ENCODE measurements around the gene ZCCHC3.

The ZCCHC3 gene

DNA sequence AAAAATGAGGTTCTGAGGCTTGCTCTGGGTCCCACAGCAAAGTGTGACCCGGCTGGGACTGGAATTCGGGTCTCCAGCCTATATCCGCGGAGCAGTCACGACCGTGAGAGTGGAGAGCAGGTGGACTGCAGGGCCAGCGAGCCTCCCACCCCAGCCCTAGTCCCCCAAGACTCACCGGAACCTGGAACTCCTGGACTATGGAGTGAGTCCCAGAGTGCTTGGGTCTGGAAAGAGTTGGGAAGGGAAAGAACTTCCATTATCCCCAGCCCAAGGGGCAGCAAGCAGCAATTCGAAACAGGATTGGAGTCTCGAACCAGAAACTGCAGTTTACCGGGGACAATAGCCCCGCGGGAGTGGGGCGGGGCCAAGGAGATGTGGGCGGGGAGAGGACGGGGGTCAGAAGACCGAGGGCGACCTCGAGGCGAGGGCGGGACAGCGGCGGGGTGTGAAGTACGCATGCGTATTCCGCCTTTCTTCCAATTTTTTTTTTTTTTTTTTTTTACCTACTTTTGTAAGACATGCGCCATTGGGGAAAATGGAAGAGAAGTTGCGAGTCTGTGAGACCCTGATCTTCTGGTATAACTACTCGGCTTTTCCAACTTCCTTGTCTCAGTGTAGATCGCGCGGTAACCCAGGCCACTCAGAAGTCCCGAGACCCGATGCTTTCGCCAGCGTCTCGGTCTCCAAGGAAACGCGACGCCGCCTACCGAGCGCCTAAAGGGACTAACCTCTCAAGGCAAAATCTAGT lies 7.1 kb upstream of the ZCCHC3 start, which contains the start of gene C20orf96:
C20orf96 (minus strand) TSS at position 667 of the 748 bp plus-strand sequence; CDS start at position 527, 140 bp downstream.
- TF ChIP-seq, protein P1, sequence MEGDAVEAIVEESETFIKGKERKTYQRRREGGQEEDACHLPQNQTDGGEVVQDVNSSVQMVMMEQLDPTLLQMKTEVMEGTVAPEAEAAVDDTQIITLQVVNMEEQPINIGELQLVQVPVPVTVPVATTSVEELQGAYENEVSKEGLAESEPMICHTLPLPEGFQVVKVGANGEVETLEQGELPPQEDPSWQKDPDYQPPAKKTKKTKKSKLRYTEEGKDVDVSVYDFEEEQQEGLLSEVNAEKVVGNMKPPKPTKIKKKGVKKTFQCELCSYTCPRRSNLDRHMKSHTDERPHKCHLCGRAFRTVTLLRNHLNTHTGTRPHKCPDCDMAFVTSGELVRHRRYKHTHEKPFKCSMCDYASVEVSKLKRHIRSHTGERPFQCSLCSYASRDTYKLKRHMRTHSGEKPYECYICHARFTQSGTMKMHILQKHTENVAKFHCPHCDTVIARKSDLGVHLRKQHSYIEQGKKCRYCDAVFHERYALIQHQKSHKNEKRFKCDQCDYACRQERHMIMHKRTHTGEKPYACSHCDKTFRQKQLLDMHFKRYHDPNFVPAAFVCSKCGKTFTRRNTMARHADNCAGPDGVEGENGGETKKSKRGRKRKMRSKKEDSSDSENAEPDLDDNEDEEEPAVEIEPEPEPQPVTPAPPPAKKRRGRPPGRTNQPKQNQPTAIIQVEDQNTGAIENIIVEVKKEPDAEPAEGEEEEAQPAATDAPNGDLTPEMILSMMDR (IDR thresholded peaks at IDR 0.05; ENCODE audit: extremely low read depth, insufficient read depth, missing control alignments), result peak; percentile 12
- DNase-seq (ENCODE audit: low spot score), result peak; percentile 96
- in situ Hi-C loops (cut with MboI; ENCODE audit: low pct_unique_long_range_greater_than_20kb, low sequenced_read_pairs, unreplicated experiment), result no loop called here

DNA sequence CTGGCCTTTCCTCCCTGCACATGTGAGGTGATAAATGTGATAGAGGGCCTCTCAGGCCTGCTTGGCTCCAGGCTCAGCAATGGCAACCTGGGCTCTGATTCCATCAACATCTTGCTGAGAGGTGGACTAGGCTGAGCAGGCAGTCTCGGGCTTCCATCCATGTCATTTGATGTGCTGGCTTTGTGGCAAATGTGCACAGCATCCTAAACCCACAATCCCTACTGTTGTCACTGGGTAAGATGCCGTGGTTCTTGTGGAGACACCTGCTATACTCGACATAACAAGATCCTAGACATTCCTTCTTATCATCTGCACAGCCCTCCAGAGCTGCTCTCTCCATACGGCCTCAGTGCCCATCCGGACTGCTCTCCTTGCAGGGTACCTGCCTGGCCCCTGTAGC lies 2.8 kb upstream of the ZCCHC3 start:
- no peak for DNase-seq (ENCODE audit: low spot score)
- TF ChIP-seq, protein P1 (IDR thresholded peaks at IDR 0.05; ENCODE audit: extremely low read depth, insufficient read depth, missing control alignments), result no peak
- in situ Hi-C loops (cut with MboI; ENCODE audit: low pct_unique_long_range_greater_than_20kb, low sequenced_read_pairs, unreplicated experiment), result no loop called here

DNA sequence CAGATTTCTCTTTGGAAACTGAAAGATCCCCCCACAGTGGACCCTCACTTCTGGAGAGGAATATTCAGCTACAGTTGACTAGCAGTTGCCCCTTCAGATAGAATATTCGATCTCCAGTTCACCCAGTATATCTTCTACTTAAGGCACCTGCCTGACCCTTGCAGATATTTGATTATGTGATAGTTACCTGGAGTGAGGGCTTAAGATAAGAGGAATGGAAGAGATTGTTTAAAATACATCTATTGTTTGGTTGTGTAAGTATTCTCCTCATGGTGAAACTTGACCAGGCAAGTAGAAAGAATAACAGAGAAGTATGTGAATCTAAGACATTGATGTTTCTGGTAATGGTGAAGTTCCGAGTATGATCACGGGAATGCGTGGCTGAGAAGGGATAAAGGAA lies 1.6 kb upstream of the ZCCHC3 start:
- TF ChIP-seq, protein P1 (IDR thresholded peaks at IDR 0.05; ENCODE audit: extremely low read depth, insufficient read depth, missing control alignments), result no peak
- DNase-seq (ENCODE audit: low spot score), result no peak
- in situ Hi-C loops (cut with MboI; ENCODE audit: low pct_unique_long_range_greater_than_20kb, low sequenced_read_pairs, unreplicated experiment), result no loop called here

DNA sequence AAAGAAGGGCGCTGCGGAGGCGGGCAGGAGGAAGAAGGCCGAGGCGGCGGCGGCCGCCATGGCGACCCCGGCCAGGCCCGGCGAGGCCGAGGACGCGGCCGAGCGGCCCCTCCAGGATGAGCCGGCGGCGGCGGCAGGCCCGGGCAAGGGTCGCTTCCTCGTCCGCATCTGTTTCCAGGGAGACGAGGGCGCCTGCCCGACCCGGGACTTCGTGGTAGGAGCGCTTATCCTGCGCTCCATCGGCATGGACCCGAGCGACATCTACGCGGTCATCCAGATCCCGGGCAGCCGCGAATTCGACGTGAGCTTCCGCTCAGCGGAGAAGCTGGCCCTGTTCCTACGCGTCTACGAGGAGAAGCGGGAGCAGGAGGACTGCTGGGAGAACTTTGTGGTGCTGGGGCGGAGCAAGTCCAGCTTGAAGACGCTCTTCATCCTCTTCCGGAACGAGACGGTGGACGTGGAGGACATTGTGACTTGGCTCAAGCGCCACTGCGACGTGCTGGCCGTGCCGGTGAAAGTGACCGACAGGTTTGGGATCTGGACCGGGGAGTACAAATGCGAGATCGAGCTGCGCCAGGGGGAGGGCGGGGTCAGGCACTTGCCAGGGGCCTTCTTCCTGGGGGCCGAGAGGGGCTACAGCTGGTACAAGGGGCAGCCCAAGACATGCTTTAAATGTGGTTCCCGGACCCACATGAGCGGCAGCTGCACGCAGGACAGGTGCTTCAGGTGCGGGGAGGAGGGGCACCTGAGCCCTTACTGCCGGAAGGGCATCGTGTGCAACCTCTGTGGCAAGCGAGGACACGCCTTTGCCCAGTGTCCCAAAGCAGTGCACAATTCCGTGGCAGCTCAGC lies 780 bp downstream of the ZCCHC3 start:
- peak; percentile 65 for DNase-seq (ENCODE audit: low spot score)
- in situ Hi-C loops (cut with MboI; ENCODE audit: low pct_unique_long_range_greater_than_20kb, low sequenced_read_pairs, unreplicated experiment), result no loop called here
- TF ChIP-seq, protein P1 (IDR thresholded peaks at IDR 0.05; ENCODE audit: extremely low read depth, insufficient read depth, missing control alignments), result no peak

DNA sequence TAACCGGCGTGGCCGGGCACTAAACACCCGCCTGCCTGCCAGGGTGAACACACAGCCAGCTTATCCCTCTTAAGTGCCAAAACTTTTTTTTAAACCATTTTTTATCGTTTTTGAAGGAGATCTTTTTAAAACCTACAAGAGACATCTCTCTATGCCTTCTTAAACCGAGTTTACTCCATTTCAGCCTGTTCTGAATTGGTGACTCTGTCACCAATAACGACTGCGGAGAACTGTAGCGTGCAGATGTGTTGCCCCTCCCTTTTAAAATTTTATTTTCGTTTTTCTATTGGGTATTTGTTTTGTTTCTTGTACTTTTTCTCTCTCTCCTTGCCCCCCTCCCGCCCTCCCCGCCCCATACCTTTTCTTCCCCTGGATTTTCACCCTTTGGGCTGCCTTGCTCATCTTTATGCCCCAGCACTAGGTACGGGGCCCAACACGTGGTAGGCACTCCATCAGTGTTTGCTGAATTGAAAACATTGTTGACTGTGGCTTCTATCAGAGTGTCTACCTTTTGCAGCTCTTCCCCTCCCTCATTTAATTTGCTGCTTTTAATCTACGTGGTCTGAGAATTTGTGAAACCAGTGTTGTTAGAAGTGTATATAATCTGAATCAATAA lies 1.5 kb downstream of the ZCCHC3 start:
- no peak for DNase-seq (ENCODE audit: low spot score)
- in situ Hi-C loops (cut with MboI; ENCODE audit: low pct_unique_long_range_greater_than_20kb, low sequenced_read_pairs, unreplicated experiment), result no loop called here
- TF ChIP-seq, protein P1 (IDR thresholded peaks at IDR 0.05; ENCODE audit: extremely low read depth, insufficient read depth, missing control alignments), result no peak

DNA sequence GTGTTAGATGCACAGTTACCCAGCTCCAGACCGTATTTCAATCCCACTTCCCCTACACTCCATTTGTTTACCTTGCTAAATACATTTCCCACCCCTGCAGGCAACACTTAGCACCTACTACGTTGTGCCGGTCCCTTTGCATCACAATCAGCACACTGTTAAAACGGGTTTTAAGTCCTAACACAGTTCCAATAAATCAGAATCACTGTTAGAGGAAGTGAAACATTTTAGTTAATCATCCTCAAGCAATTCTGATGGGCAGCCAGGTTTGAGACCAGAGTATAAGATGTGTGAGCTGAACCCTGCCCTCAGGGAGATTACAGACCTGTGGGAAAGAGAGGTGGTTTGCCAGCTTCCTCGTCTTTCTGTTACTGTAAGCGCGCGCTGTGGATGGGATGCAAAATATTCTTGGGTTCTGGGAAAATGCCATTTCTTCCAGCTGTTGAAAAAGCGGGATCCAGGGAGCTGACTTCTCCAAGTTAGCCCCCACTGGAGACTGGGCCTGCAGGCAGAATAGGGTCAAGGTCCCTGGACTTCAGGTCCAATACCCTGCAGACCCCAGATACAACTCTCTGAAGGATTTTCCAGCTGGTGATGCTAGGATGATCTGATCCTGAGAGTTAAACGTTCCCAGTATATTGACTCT lies 3.1 kb downstream of the ZCCHC3 start:
- DNase-seq (ENCODE audit: low spot score), result no peak
- TF ChIP-seq, protein P1 (IDR thresholded peaks at IDR 0.05; ENCODE audit: extremely low read depth, insufficient read depth, missing control alignments), result no peak
- in situ Hi-C loops (cut with MboI; ENCODE audit: low pct_unique_long_range_greater_than_20kb, low sequenced_read_pairs, unreplicated experiment), result no loop called here

All from GM13977 (cell line).